HepG2 (cell line): Measurements from ENCODE around the gene NUDT21. TPM values are rescaled to one million over a fixed set of nuclear protein-coding genes. Genes with fewer than 3 reads are reported as not detected.
A peak's percentile ranks its signal among the peaks of the same experiment; 100 is the strongest.

Source experiments
- ARHGAP35 ChIP-seq: sonication (generic); formaldehyde crosslinking; IDR thresholded peaks from 2 replicates; pipeline ENCODE4 v1.9.0; 2022; ENCODE audit warnings: mild to moderate bottlenecking, inconsistent platforms, moderate library complexity, missing genetic modification reagents, borderline replicate concordance
- BRD4 ChIP-seq: sonication (generic); formaldehyde crosslinking; IDR thresholded peaks from 2 replicates; pipeline ENCODE4 v1.4.0; 2020; ENCODE audit warnings: missing genetic modification reagents
- CENPT ChIP-seq: sonication (generic); formaldehyde crosslinking; IDR thresholded peaks from 2 replicates; pipeline ENCODE4 v1.8.0; 2022; ENCODE audit warnings: low read depth, mild to moderate bottlenecking, moderate library complexity, missing genetic modification reagents
- ELK4 ChIP-seq: sonication (generic); formaldehyde crosslinking; IDR thresholded peaks from 2 replicates; pipeline ENCODE4 v1.9.0; 2021; ENCODE audit warnings: missing genetic modification reagents, borderline replicate concordance
- FLYWCH1 ChIP-seq: sonication (generic); formaldehyde crosslinking; IDR thresholded peaks from 2 replicates; pipeline ENCODE4 v1.8.1; 2023; ENCODE audit warnings: mild to moderate bottlenecking, missing genetic modification reagents
- FOXA3 ChIP-seq: IDR thresholded peaks from 2 replicates; pipeline ENCODE4 v1.6.1; 2016; ENCODE audit warnings: missing genetic modification reagents, missing compliant biosample characterization
- HMG20A ChIP-seq: IDR thresholded peaks from 2 replicates; pipeline ENCODE4 v1.6.1; 2016; ENCODE audit warnings: borderline replicate concordance
- HNRNPH1 ChIP-seq: fragments of 200-400 bp; formaldehyde crosslinking; optimal IDR thresholded peaks from 2 replicates; pipeline ENCODE3; 2017; ENCODE audit warnings: mild to moderate bottlenecking, low read depth, low read length
- HNRNPL ChIP-seq: fragments of 200-400 bp; formaldehyde crosslinking; IDR thresholded peaks from 2 replicates; pipeline ENCODE4 v1.6.1; 2017; ENCODE audit warnings: mild to moderate bottlenecking, low read depth, low read length
- HOXA5 ChIP-seq: sonication (generic); formaldehyde crosslinking; IDR thresholded peaks from 2 replicates; pipeline ENCODE4 v1.4.0; 2020; ENCODE audit warnings: missing genetic modification reagents
- HOXD1 ChIP-seq: sonication (generic); formaldehyde crosslinking; IDR thresholded peaks from 2 replicates; pipeline ENCODE4 v1.5.0; 2020; ENCODE audit warnings: missing genetic modification reagents
- MEF2D ChIP-seq: sonication (generic); formaldehyde crosslinking; IDR thresholded peaks from 2 replicates; pipeline ENCODE4 v1.5.1; 2020; ENCODE audit warnings: mild to moderate bottlenecking, missing genetic modification reagents
- NFYB ChIP-seq: sonication (generic); formaldehyde crosslinking; IDR thresholded peaks from 2 replicates; pipeline ENCODE4 v1.4.0; 2020; ENCODE audit warnings: missing genetic modification reagents
- POLR2AphosphoS2 ChIP-seq: IDR thresholded peaks from 2 replicates; pipeline ENCODE4 v1.6.1; 2011; ENCODE audit warnings: low read depth, low read length, improper control_type of control experiment
- PREB ChIP-seq: sonication (generic); formaldehyde crosslinking; IDR thresholded peaks from 2 replicates; pipeline ENCODE4 v1.4.0; 2020; ENCODE audit warnings: missing genetic modification reagents
- RXRB ChIP-seq: IDR thresholded peaks from 2 replicates; pipeline ENCODE4 v1.6.1; 2016; ENCODE audit warnings: borderline replicate concordance, missing genetic modification reagents, missing compliant biosample characterization
- SALL1 ChIP-seq: sonication (generic); formaldehyde crosslinking; IDR thresholded peaks from 2 replicates; pipeline ENCODE4 v1.8.0; 2022; ENCODE audit warnings: mild to moderate bottlenecking, missing genetic modification reagents
- TARDBP ChIP-seq: sonication (generic); formaldehyde crosslinking; IDR thresholded peaks from 2 replicates; pipeline ENCODE4 v1.8.0; 2022; ENCODE audit warnings: mild to moderate bottlenecking, missing genetic modification reagents
- TOPORS ChIP-seq: sonication (generic); formaldehyde crosslinking; IDR thresholded peaks from 2 replicates; pipeline ENCODE4 v1.8.0; 2023; ENCODE audit warnings: mild to moderate bottlenecking, missing genetic modification reagents
- ZBTB21 ChIP-seq: sonication (generic); formaldehyde crosslinking; IDR thresholded peaks from 2 replicates; pipeline ENCODE4 v1.4.0; 2020; ENCODE audit warnings: missing genetic modification reagents
- ZBTB44 ChIP-seq: sonication (generic); formaldehyde crosslinking; IDR thresholded peaks from 2 replicates; pipeline ENCODE4 v1.4.0; 2020; ENCODE audit warnings: missing genetic modification reagents
- ZBTB49 ChIP-seq: sonication (generic); formaldehyde crosslinking; IDR thresholded peaks from 2 replicates; pipeline ENCODE4 v1.4.0; 2020; ENCODE audit warnings: missing genetic modification reagents, borderline replicate concordance
- ZNF143 ChIP-seq: sonication (generic); formaldehyde crosslinking; IDR thresholded peaks from 2 replicates; pipeline ENCODE4 v1.4.0; 2020; ENCODE audit warnings: missing genetic modification reagents
- ZNF274 ChIP-seq: sonication (generic); formaldehyde crosslinking; IDR thresholded peaks from 2 replicates; pipeline ENCODE4 v1.5.1; 2020; ENCODE audit warnings: mild to moderate bottlenecking, missing genetic modification reagents
- ZNF337 ChIP-seq: sonication (generic); formaldehyde crosslinking; IDR thresholded peaks from 2 replicates; pipeline ENCODE4 v1.5.1; 2020; ENCODE audit warnings: missing genetic modification reagents, low read depth, mild to moderate bottlenecking, borderline replicate concordance
- polyA plus RNA-seq, 8 experiments: library from polyadenylated mRNA; depleted of rRNA in 3 of 8; stranded (reverse) in 7 of 8; unstranded in 1 of 8; fragments of >200 nt; fragmentation: Illumina TruSeq in 4 of 8; extraction: Trizol in 4 of 8; gene quantifications; 2 replicates each; pipeline versions ENCODE4 v1.2.1 to v1.2.3, GENCODE V29; 2011 to 2016; ENCODE audit warnings: low read depth in 4 of 8, missing spikeins in 1 of 8, mixed read lengths in 1 of 8; ENCODE audit not compliant: insufficient read depth in 1 of 8
- total RNA-seq, 5 experiments: library from RNA; depleted of rRNA; stranded (reverse); fragments of >200 nt; fragmentation: Illumina TruSeq; extraction: Trizol; gene quantifications; 2 replicates each; pipeline ENCODE4 v1.2.3, GENCODE V29; 2016; ENCODE audit warnings: low read depth in 1 of 5

The NUDT21 gene
- total and polyA plus RNA-seq, 2 of the 13 experiments (the other 11 are each of a cell fraction or from before 2014, with no cell fraction given), result 177 to 210 TPM

- TF ChIP-seq ZBTB44 (no peak), ZNF143 (no peak), POLR2AphosphoS2 (no peak), CENPT (no peak), BRD4 (CRISPR knock-in tag) (peak; percentile 62), HOXD1 (CRISPR knock-in tag) (no peak), TARDBP (CRISPR knock-in tag) (no peak), SALL1 (CRISPR knock-in tag) (no peak), RXRB (peak; percentile 21; the same call in 1 of the 2 replicates), HNRNPH1 (no peak), PREB (CRISPR knock-in tag) (peak; percentile 17; the same call in 1 of the 2 replicates), MEF2D (CRISPR knock-in tag) (no peak; the same call in 1 of the 2 replicates), ZBTB21 (no peak), ARHGAP35 (CRISPR knock-in tag) (no peak), ELK4 (CRISPR knock-in tag) (no peak), ZNF274 (CRISPR knock-in tag) (peak; percentile 6; the same call in 1 of the 2 replicates), FOXA3 (CRISPR knock-in tag) (peak; percentile 53), HMG20A (CRISPR knock-in tag) (no peak), NFYB (no peak), HOXA5 (CRISPR knock-in tag) (no peak), ZBTB49 (no peak), ZNF337 (CRISPR knock-in tag) (no peak; the same call in 1 of the 2 replicates), HNRNPL (no peak), FLYWCH1 (CRISPR knock-in tag) (no peak), TOPORS (CRISPR knock-in tag) (no peak)
Observed at GRCh38 chr16:56451753-56452689, 889 bp upstream of the NUDT21 start (continued).
